GM21367 (cell line): ENCODE results near the gene ECHDC3.
A peak's percentile ranks its signal among the peaks of the same experiment; 100 is the strongest.

ENCODE experiments used
- ATAC-seq: cut with Tn5 transposase; IDR thresholded peaks from one replicate; pipeline ENCODE4 v1.9.1; 2021; ENCODE audit not compliant: unreplicated experiment

ECHDC3 gene

DNA sequence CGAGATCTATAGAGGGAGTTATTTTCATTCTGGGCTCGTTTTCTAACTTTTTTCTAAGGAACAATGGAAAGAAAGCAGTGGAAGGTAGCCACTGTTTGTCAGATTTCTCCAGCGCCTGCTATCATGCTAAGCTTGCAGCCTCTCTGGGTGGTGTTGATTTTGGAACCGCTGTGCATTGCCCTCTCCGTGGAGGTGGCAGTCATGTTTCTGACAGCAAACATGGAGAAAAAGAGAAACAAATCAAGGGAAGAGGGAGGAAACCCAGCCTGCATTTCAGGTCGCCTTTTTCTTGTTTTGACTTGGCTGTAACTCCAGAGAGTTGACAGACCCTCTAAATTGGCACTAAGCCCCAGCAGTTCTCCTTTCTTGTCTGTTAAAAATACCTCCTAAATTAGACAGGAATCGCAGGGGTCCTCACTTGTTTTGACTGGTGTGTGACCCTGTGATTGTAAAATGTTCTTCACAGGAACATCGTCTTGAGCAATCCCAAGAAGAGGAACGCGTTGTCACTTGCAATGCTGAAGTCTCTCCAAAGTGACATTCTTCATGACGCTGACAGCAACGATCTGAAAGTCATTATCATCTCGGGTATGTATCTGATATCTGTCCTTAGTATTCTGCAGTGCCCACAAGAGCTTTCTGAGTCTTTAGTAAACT lies 4.8 kb downstream of the ECHDC3 start:
- no peak for ATAC-seq

GRCh38 chr10:11748866-11749265 lies 6.7 kb downstream of the ECHDC3 start:
- ATAC-seq: no peak

DNA sequence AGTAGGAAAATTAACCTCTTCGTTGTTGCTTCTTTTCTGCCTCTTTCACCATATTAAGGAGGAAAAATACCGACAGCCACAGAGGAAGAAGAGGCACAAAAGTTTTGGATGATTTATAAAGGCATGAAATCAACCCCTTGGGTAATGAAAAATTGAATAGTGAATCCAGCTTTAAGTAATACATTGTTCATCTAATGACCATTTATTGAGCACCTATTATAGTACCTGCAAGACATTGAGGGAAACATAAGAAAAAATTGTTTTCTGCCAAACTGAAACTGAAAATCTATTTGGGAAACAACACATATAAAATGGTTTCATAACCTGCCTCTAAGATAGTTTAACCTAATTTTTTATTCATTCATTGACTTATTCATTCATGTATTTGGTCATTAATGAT lies 8.2 kb downstream of the ECHDC3 start:
- ATAC-seq: no peak

DNA sequence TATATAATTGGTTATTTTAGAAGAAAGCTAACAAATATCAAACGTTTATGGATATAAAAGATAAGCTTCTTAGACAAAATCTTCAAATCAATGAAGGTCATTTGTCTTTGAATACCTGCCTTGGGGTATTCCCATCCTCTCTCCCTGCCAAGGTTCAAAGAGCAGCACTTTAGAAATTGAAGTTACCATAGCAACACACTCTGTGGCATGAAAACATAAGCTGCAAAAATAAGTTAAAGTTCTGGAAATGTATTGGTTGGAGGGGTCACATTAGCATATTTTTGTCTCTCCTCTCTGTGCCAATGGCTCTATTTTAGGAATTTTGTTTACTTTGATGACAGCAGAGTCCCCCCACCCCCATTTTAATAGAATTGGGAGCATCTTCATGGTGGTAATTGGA lies 12.0 kb downstream of the ECHDC3 start:
- ATAC-seq: no peak

- no peak for ATAC-seq
Observed at GRCh38 chr10:11754620-11755019, 12.4 kb downstream of the ECHDC3 start.

GRCh38 chr10:11755512-11756263 lies 13.5 kb downstream of the ECHDC3 start:
- no peak for ATAC-seq

GRCh38 chr10:11756766-11757315 lies 14.7 kb downstream of the ECHDC3 start:
- ATAC-seq: no peak

- ATAC-seq: no peak
Observed at GRCh38 chr10:11757454-11757820, 15.3 kb downstream of the ECHDC3 start.

- peak; percentile 93 for ATAC-seq
Observed at GRCh38 chr10:11757821-11758463, 15.8 kb downstream of the ECHDC3 start.

GRCh38 chr10:11758527-11759236 lies 16.5 kb downstream of the ECHDC3 start:
- no peak for ATAC-seq

DNA sequence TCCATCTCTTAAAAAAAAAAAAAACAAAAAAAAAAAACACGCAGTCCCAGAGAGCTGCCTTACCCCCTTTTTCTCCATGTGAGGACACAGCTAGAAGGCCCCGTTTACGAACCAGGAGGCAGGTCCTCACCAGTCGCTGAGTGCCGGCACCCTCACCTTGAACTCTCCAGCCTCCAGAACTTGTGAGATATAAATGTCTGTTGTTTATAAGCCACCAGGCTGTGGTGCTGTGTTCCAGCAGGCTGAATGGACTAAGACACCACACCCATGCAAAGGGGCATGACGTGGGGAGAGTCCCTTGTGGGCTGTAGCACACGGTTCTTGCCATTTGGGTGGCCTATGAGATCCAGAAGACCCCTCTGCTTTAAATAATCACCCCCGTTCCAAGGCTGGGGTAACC lies 17.2 kb downstream of the ECHDC3 start:
- no peak for ATAC-seq

DNA sequence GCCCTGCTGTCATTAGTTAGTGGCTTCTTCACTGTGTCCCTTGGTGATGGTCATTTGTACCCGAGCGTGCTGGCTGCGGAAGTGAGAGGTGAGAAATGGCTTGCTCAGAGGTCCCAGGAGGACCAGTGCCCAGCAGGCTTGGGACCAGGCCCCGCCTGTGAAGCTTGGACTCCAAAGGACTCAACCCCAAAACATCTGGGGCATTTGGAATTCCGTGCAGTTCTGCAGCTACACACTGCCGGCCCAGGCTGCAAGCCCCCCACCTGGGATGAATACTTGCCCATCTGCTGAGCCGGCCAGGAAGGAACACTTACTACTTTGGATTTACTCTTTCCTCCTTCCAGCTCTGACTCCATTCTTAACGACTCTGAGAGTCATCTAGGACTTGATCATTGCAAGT lies 18.0 kb downstream of the ECHDC3 start:
- ATAC-seq: no peak

GRCh38 chr10:11760861-11761260 lies 18.7 kb downstream of the ECHDC3 start:
- no peak for ATAC-seq

- ATAC-seq: no peak
Observed at GRCh38 chr10:11761431-11761830, 19.2 kb downstream of the ECHDC3 start.

DNA sequence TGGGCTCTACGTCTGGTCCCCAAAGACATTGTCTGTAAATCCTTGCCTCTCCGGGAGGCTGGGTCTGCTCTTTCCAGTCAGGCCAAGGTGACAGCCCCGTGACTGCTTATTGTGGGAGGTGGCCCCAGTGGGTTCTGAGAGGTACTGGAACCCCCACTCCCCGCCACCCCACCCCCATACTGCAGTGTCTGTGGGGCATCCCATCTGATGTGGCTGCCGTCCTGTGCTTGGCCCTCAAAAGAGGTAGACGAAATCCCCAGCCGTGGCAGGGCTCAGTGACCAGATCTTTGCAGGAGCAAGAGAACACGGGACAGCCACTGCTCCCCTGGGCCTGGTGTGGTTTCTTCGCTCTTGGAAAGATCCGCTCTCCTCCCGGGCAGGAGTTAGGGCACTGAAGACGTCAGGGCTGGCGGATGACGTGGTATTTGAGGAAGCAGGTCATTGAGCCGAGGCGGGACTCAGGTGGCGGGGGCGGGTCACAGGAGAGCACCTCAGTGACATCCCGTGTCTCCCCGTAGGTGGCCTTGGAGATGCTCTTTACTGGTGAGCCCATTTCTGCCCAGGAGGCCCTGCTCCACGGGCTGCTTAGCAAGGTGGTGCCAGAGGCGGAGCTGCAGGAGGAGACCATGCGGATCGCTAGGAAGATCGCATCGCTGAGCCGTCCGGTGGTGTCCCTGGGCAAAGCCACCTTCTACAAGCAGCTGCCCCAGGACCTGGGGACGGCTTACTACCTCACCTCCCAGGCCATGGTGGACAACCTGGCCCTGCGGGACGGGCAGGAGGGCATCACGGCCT lies 20.7 kb downstream of the ECHDC3 start:
- no peak for ATAC-seq

DNA sequence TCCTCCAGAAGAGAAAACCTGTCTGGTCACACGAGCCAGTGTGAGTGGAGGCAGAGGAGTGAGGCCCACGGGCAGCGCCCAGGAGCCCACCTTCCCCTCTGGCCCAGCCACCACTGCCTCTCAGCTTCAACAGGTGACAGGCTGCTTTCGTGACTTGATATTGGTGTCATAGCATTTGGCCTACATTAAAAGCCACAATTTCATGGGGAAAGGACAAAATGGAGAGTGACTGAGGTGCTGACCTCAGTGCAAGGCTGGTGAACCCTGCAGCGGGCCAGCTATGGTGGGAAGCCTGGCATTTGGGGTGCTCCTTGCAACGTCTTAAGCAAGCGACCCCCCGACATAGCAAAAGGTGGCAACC lies 21.3 kb downstream of the ECHDC3 start:
- ATAC-seq: no peak

- no peak for ATAC-seq
Observed at GRCh38 chr10:11765141-11765540, 23.0 kb downstream of the ECHDC3 start.

- ATAC-seq: no peak
Observed at GRCh38 chr10:11772575-11773288, 30.6 kb downstream of the ECHDC3 start.

- ATAC-seq: no peak
Observed at GRCh38 chr10:11773761-11774441, 31.7 kb downstream of the ECHDC3 start.
